C4-2B (cell line): ENCODE results near the gene CAMK2G.

ENCODE experiments used
- ZFX ChIP-seq: fragments of 450-650 bp; IDR thresholded peaks from 2 replicates; pipeline ENCODE4 v1.6.1; 2017
- TF ChIP-seq, protein P1 (sequence below): fragments of 450-650 bp; conservative IDR thresholded peaks from 2 replicates; pipeline ENCODE4 v1.5.1; 2017; ENCODE audit warnings: mild to moderate bottlenecking

DNA sequence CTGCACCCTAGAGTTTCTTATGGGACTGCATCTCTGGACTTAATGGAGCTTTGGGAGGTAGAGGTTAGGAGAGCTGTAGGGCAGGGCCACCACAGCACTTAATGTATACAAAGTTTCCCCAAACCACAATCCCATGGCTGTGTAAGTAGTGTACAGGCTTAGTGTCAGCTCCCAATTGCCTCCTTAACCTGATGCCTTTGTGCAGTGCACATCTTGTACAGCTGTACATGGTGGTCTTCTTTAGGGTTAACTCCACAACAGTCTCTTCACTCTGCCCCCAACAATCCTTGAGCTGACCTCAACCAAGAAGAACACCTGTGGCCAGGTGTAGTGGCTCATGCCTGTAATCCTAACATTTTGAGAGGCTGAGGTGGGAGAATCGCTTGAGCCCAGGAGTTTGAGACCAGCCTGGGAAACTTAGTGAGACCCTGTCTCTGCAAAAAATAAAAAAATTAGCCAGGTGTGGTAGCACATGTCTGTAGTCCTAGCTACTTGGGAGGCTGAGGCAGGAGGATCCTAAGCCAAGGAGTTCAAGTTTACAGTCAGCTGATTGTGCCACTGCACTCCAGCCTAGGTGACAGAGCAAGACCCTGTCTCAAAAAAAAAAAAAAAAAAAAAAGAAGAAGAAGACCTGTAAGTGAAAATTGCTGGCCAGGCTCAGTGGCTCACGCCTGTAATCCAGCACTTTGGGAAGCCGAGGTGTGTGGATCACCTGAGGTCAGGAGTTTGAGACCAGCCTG, 43.4 kb upstream of the CAMK2G start:
- TF ChIP-seq, protein P1, sequence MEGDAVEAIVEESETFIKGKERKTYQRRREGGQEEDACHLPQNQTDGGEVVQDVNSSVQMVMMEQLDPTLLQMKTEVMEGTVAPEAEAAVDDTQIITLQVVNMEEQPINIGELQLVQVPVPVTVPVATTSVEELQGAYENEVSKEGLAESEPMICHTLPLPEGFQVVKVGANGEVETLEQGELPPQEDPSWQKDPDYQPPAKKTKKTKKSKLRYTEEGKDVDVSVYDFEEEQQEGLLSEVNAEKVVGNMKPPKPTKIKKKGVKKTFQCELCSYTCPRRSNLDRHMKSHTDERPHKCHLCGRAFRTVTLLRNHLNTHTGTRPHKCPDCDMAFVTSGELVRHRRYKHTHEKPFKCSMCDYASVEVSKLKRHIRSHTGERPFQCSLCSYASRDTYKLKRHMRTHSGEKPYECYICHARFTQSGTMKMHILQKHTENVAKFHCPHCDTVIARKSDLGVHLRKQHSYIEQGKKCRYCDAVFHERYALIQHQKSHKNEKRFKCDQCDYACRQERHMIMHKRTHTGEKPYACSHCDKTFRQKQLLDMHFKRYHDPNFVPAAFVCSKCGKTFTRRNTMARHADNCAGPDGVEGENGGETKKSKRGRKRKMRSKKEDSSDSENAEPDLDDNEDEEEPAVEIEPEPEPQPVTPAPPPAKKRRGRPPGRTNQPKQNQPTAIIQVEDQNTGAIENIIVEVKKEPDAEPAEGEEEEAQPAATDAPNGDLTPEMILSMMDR: no peak
- TF ChIP-seq ZFX: no peak
